Measurements from ENCODE around the gene MUC12. TPM values are rescaled to one million over a fixed set of nuclear protein-coding genes. Genes with fewer than 3 reads are reported as not detected.

MUC12 gene
- total and polyA plus RNA-seq, 2 of the 13 experiments (the other 11 are each of a cell fraction or from before 2014, with no cell fraction given) = not detected

- TF ChIP-seq ZFAT (CRISPR knock-in tag; conservative IDR thresholded peaks at IDR 0.05) (no peak), NFE2L2 (IDR thresholded peaks at IDR 0.05; ENCODE audit: low read length) (no peak), YEATS4 (CRISPR knock-in tag; IDR thresholded peaks at IDR 0.05; ENCODE audit: borderline replicate concordance) (no peak)
Measured at GRCh38 chr7:100962537-100962936, 6.8 kb upstream of the MUC12 start (continued).

DNA sequence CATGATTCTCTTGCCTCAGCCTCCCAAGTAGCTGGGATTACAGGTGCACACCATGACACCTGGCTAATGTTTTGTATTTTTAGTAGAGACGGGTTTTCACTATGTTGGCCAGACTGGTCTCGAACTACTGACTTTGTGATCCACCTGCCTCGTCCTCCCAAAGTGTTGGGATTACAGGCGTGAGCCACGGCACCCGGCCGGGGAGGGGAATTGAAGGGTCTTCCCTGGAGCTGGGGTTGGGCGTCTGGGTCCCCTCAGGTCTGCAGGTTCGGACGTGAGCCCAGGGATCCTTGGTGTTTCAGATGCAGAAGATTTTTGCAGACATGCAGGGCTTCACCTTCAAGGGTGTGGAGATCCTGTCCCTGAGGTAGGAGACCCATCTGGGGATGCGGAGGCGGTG, 6.0 kb upstream of the MUC12 start:
- in situ Hi-C loops (cut with HindIII; ENCODE audit: extremely low pct_ligation_motif_present, low pct_unique_long_range_greater_than_20kb) = no loop called here
- intact Hi-C loops (cut with micrococcal nuclease; ENCODE audit: unreplicated experiment) = no loop called here
- Histone ChIP-seq H3K79me2 (ENCODE audit: insufficient read depth, low read length) (no peaks in the 10 kb centered on the region), H2AFZ (ENCODE audit: low read length) (no peak overlapping the region), H3K27me3 (ENCODE audit: control insufficient read depth in 1 of 2, insufficient read depth in 2 of 2, low read length in 2 of 2) (peaks cover 12 to 42% of the 10 kb centered on the region in 2 experiments), H3K4me1 (ENCODE audit: insufficient read depth, low read length) (0 out of 2 replicates have a peak, but pooled peaks cover 10% of the 10 kb centered on the region), H3K4me2 (ENCODE audit: low read depth, low read length) (no peak overlapping the region), H3K36me3 (replicated peaks in 1 of 2; ENCODE audit: control insufficient read depth in 1 of 2, insufficient read depth in 2 of 2, low read length in 2 of 2) (no peaks in the 10 kb centered on the region), H3K9me3 (ENCODE audit: low read length) (no peaks in the 10 kb centered on the region), H3K4me3 (replicated peaks in 1 of 3; ENCODE audit: insufficient read depth in 1 of 3, low read depth in 2 of 3, low read length in 3 of 3) (no peak overlapping the region), H3K27ac (ENCODE audit: extremely low read length, insufficient read depth, low read length) (no peak overlapping the region), H4K20me1 (ENCODE audit: insufficient read depth, low read length) (no peaks in the 10 kb centered on the region), H3K9ac (ENCODE audit: insufficient read depth, low read depth, low read length) (no peak overlapping the region)
- DNase-seq (ENCODE audit: low spot score) (no peak), ATAC-seq (no peak), FAIRE-seq (no peak)
- ChIA-PET CTCF (ENCODE audit: low intra/inter-chr PET ratio, low total read pairs) (no interaction called here), POLR2A (no interaction called here)
- no TSS peak for BruUV-seq (replicated peaks)
- WGBS (ENCODE audit: low lambda C conversion rate) = 26% methylated on average over 12 of the region's 12 CpGs
- no peak for TF ChIP-seq NFKB2 (CRISPR knock-in tag; IDR thresholded peaks at IDR 0.05; ENCODE audit: borderline replicate concordance)
- no peak for TF ChIP-seq NKX3-1 (CRISPR knock-in tag; IDR thresholded peaks at IDR 0.05)
- no peak for TF ChIP-seq ZNF17 (CRISPR knock-in tag; IDR thresholded peaks at IDR 0.05)
- TF ChIP-seq MED1 (CRISPR knock-in tag; IDR thresholded peaks at IDR 0.05) = no peak
- no peak for TF ChIP-seq POLR2A (IDR thresholded peaks at IDR 0.05; ENCODE audit: insufficient read depth in 1 of 2, low read depth in 2 of 2, low read length in 2 of 2)
- no peak for TF ChIP-seq NCOA5 (CRISPR knock-in tag; IDR thresholded peaks at IDR 0.05)
- TF ChIP-seq, protein P1, sequence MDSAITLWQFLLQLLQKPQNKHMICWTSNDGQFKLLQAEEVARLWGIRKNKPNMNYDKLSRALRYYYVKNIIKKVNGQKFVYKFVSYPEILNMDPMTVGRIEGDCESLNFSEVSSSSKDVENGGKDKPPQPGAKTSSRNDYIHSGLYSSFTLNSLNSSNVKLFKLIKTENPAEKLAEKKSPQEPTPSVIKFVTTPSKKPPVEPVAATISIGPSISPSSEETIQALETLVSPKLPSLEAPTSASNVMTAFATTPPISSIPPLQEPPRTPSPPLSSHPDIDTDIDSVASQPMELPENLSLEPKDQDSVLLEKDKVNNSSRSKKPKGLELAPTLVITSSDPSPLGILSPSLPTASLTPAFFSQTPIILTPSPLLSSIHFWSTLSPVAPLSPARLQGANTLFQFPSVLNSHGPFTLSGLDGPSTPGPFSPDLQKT (CRISPR knock-in tag; IDR thresholded peaks at IDR 0.05; ENCODE audit: borderline replicate concordance) = no peak
- TF ChIP-seq ZFX (CRISPR knock-in tag; IDR thresholded peaks at IDR 0.05; ENCODE audit: low read depth) = no peak
- TF ChIP-seq TBX3 (IDR thresholded peaks at IDR 0.05; ENCODE audit: borderline replicate concordance) = no peak
- TF ChIP-seq EED (CRISPR knock-in tag; IDR thresholded peaks at IDR 0.05) = no peak
- no peak for TF ChIP-seq NONO (IDR thresholded peaks at IDR 0.05)
- no peak for TF ChIP-seq NONO (CRISPR knock-in tag; conservative IDR thresholded peaks at IDR 0.05)
- TF ChIP-seq TGIF2 (CRISPR knock-in tag; IDR thresholded peaks at IDR 0.05) = no peak
- TF ChIP-seq, protein P2, sequence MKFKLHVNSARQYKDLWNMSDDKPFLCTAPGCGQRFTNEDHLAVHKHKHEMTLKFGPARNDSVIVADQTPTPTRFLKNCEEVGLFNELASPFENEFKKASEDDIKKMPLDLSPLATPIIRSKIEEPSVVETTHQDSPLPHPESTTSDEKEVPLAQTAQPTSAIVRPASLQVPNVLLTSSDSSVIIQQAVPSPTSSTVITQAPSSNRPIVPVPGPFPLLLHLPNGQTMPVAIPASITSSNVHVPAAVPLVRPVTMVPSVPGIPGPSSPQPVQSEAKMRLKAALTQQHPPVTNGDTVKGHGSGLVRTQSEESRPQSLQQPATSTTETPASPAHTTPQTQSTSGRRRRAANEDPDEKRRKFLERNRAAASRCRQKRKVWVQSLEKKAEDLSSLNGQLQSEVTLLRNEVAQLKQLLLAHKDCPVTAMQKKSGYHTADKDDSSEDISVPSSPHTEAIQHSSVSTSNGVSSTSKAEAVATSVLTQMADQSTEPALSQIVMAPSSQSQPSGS (CRISPR knock-in tag; IDR thresholded peaks at IDR 0.05) = no peak
- no peak for TF ChIP-seq ZSCAN22 (CRISPR knock-in tag; IDR thresholded peaks at IDR 0.05)
- TF ChIP-seq ZNF891 (CRISPR knock-in tag; IDR thresholded peaks at IDR 0.05) = no peak

Data from HepG2 (cell line).